Muscle of arm (tissue), 12 donors: ENCODE measurements around the gene RAD51B. TPM values are rescaled to one million over a fixed set of nuclear protein-coding genes. Genes with fewer than 3 reads are reported as not detected.

Experiments
- DNase-seq: peaks from one replicate; pipeline ENCODE4 v3.0.0-alpha.2; 2013
- polyA plus RNA-seq, 12 donors: library from polyadenylated mRNA; unstranded; fragments of 120-200 nt; gene quantifications; one replicate each; pipeline ENCODE4 v1.2.1, GENCODE V29; 2013; ENCODE audit not compliant: insufficient read length in 12 of 12

The RAD51B gene
- polyA plus RNA-seq, 12 donors: 6.3 to 13.1 (median 9.7) TPM; not detected in 2

- no peak for DNase-seq
Observed at GRCh38 chr14:68628605-68629310, 809.2 kb downstream of the RAD51B start.

GRCh38 chr14:68630081-68630571 is 810.5 kb downstream of the RAD51B start:
- no peak for DNase-seq

- no peak for DNase-seq
Observed at GRCh38 chr14:68630611-68631393, 811.2 kb downstream of the RAD51B start.

- DNase-seq: no peak
Observed at GRCh38 chr14:68631394-68632053, 811.9 kb downstream of the RAD51B start.

- DNase-seq: no peak
Observed at GRCh38 chr14:68632054-68632895, 812.7 kb downstream of the RAD51B start.

- peak; percentile 82 for DNase-seq
Observed at GRCh38 chr14:68633131-68633991, 813.8 kb downstream of the RAD51B start.

GRCh38 chr14:68634332-68634731 is 814.8 kb downstream of the RAD51B start:
- DNase-seq: no peak

GRCh38 chr14:68634874-68635595 is 815.5 kb downstream of the RAD51B start:
- no peak for DNase-seq

- DNase-seq: no peak
Observed at GRCh38 chr14:68636597-68636996, 817.0 kb downstream of the RAD51B start.

- no peak for DNase-seq
Observed at GRCh38 chr14:68637106-68638021, 817.8 kb downstream of the RAD51B start.

GRCh38 chr14:68638141-68638999 is 818.8 kb downstream of the RAD51B start:
- DNase-seq: no peak

- DNase-seq: no peak
Observed at GRCh38 chr14:68639000-68639757, 819.6 kb downstream of the RAD51B start.

GRCh38 chr14:68639758-68640574 is 820.4 kb downstream of the RAD51B start:
- no peak for DNase-seq

- DNase-seq: no peak
Observed at GRCh38 chr14:68643673-68644072, 824.1 kb downstream of the RAD51B start.

GRCh38 chr14:68644101-68644500 is 824.5 kb downstream of the RAD51B start:
- no peak for DNase-seq

- no peak for DNase-seq
Observed at GRCh38 chr14:68645371-68645770, 825.8 kb downstream of the RAD51B start.
